K562 (cell line): ENCODE results near the gene GAPDH. TPM values are rescaled to one million over a fixed set of nuclear protein-coding genes. Genes with fewer than 3 reads are reported as not detected.
A peak's percentile ranks its signal among the peaks of the same experiment; 100 is the strongest.

Experiments used
- CCNT2 ChIP-seq: IDR thresholded peaks from 2 replicates; pipeline ENCODE4 v1.6.1; 2011; ENCODE audit warnings: borderline replicate concordance, low read depth, mild to moderate bottlenecking, moderate library complexity, mixed read lengths, low read length; ENCODE audit not compliant: insufficient read length; ENCODE audit errors: extremely low read depth
- DMBX1 ChIP-seq: fragments of 250-450 bp; sonication (Bioruptor Pico); IDR thresholded peaks from 2 replicates; pipeline ENCODE4 v1.8.0; 2022; ENCODE audit warnings: inconsistent platforms, mild to moderate bottlenecking, moderate library complexity, borderline replicate concordance
- FOXK2 ChIP-seq, 2 experiments: fragments of 450-650 bp; IDR thresholded peaks in 1 of 2; conservative IDR thresholded peaks in 1 of 2; 2 replicates each; pipeline ENCODE4 v1.6.1; 2016; ENCODE audit warnings: low read depth in 2 of 2, mild to moderate bottlenecking in 1 of 2
- GTF2A2 ChIP-seq: IDR thresholded peaks from 2 replicates; pipeline ENCODE4 v1.6.1; 2016; ENCODE audit warnings: mild to moderate bottlenecking, missing genetic modification characterization, missing compliant biosample characterization
- HDGF ChIP-seq: fragments of 450-650 bp; IDR thresholded peaks from 2 replicates; pipeline ENCODE4 v1.6.1; 2016
- HMG20A ChIP-seq: fragments of 450-650 bp; formaldehyde crosslinking; conservative IDR thresholded peaks from 2 replicates; pipeline ENCODE4 v1.4.0; 2020; ENCODE audit warnings: mild to moderate bottlenecking, mixed read lengths
- HNRNPL ChIP-seq: fragments of 200-400 bp; formaldehyde crosslinking; IDR thresholded peaks from 2 replicates; pipeline ENCODE4 v1.6.1; 2017; ENCODE audit warnings: low read depth, mild to moderate bottlenecking, low read length
- MECOM ChIP-seq: fragments of 250-450 bp; sonication (Bioruptor Pico); IDR thresholded peaks from 2 replicates; pipeline ENCODE4 v1.8.0; 2022; ENCODE audit warnings: inconsistent platforms
- PPARD ChIP-seq: fragments of 250-450 bp; sonication (Bioruptor Pico); IDR thresholded peaks from 2 replicates; pipeline ENCODE4 v1.8.0; 2022; ENCODE audit warnings: inconsistent platforms, mild to moderate bottlenecking, moderate library complexity
- RBM22 ChIP-seq: fragments of 200-400 bp; formaldehyde crosslinking; IDR thresholded peaks from 2 replicates; pipeline ENCODE4 v1.6.1; 2018; ENCODE audit warnings: low read length, low read depth; ENCODE audit not compliant: poor library complexity, severe bottlenecking
- RUNX1 ChIP-seq: sonication (generic); IDR thresholded peaks from 2 replicates; pipeline ENCODE4 v1.6.1; 2016; ENCODE audit warnings: antibody characterized with exemption, low read depth
- SMAD2 ChIP-seq: fragments of 150-350 bp; IDR thresholded peaks from 2 replicates; pipeline ENCODE4 v1.6.1; 2014; ENCODE audit warnings: low read depth, mild to moderate bottlenecking, low read length
- STAG1 ChIP-seq: sonication (generic); formaldehyde crosslinking; IDR thresholded peaks from 2 replicates; pipeline ENCODE4 v1.5.0; 2020; ENCODE audit warnings: missing genetic modification reagents, borderline replicate concordance
- UBTF ChIP-seq, 2 experiments: IDR thresholded peaks; 2 replicates each; pipeline ENCODE4 v1.6.1; 2012; ENCODE audit warnings: improper control_type of control experiment in 2 of 2, low read depth in 2 of 2, low read length in 2 of 2, borderline replicate concordance in 1 of 2
- ZBTB34 ChIP-seq: fragments of 250-450 bp; sonication (Bioruptor Pico); IDR thresholded peaks from 2 replicates; pipeline ENCODE4 v1.8.0; 2021; ENCODE audit warnings: mild to moderate bottlenecking, moderate library complexity
- ZC3H4 ChIP-seq: sonication (generic); formaldehyde crosslinking; IDR thresholded peaks from 2 replicates; pipeline ENCODE4 v1.9.0; 2021; ENCODE audit warnings: missing genetic modification reagents, borderline replicate concordance
- ZNF316 ChIP-seq: fragments of 450-650 bp; IDR thresholded peaks from 2 replicates; pipeline ENCODE4 v1.6.1; 2016
- ZNF384 ChIP-seq: IDR thresholded peaks from 2 replicates; pipeline ENCODE4 v1.6.1; 2012; ENCODE audit warnings: low read depth, low read length, improper control_type of control experiment
- ZNF436 ChIP-seq: fragments of 250-450, 450-650 bp; sonication (Bioruptor Pico); formaldehyde crosslinking; IDR thresholded peaks from 2 replicates; pipeline ENCODE4 v1.7.0; 2020; ENCODE audit warnings: mild to moderate bottlenecking
- ZNF589 ChIP-seq: fragments of 200-800 bp; sonication (Bioruptor generic); IDR thresholded peaks from 2 replicates; pipeline ENCODE4 v1.6.1; 2016; ENCODE audit warnings: low read depth, missing genetic modification characterization, missing compliant biosample characterization
- polyA plus RNA-seq, 8 experiments: library from polyadenylated mRNA; depleted of rRNA in 4 of 8; stranded (reverse) in 5 of 8; unstranded in 3 of 8; fragments of >200 nt; fragmentation: Nextera tagmentation in 2 of 8; fragmentation: Illumina TruSeq in 1 of 8; extraction: Ambion mirVana in 2 of 8; extraction: Trizol in 1 of 8; gene quantifications; 2 replicates each; pipeline versions ENCODE4 v1.2.1 to v1.2.3, GENCODE V29; 2011 to 2014; ENCODE audit warnings: inconsistent platforms in 1 of 8, missing spikeins in 1 of 8
- total RNA-seq, 7 experiments: library from RNA; depleted of rRNA in 6 of 7; stranded (reverse); fragments of >200 nt in 6 of 7; fragmentation: Illumina TruSeq in 2 of 7; extraction: Trizol in 2 of 7; gene quantifications; 2 replicates each; pipeline versions ENCODE4 v1.2.1 to v1.2.3, GENCODE V29; 2011 to 2021; ENCODE audit warnings: low replicate concordance in 1 of 7
- TF ChIP-seq, protein P1 (sequence below): fragments of 450-650 bp; IDR thresholded peaks from 2 replicates; pipeline ENCODE4 v1.6.1; 2016; ENCODE audit warnings: low read depth, mild to moderate bottlenecking, moderate library complexity
- TF ChIP-seq, protein P2 (sequence below): fragments of 250-450 bp; sonication (Bioruptor Pico); IDR thresholded peaks from 2 replicates; pipeline ENCODE4 v1.4.0; 2020; ENCODE audit warnings: mild to moderate bottlenecking, moderate library complexity, borderline replicate concordance

GAPDH gene
- total and polyA plus RNA-seq, 9 of the 15 experiments (the other 6 are each of a cell fraction or from before 2014, with no cell fraction given) = 2,206 to 6,793 (median 4,217) TPM

- TF ChIP-seq ZBTB34 (CRISPR knock-in tag) = no peak
- TF ChIP-seq ZNF436 (CRISPR knock-in tag) = no peak
- TF ChIP-seq GTF2A2 (tag) = no peak
- no peak for TF ChIP-seq RUNX1
- TF ChIP-seq, protein P1, sequence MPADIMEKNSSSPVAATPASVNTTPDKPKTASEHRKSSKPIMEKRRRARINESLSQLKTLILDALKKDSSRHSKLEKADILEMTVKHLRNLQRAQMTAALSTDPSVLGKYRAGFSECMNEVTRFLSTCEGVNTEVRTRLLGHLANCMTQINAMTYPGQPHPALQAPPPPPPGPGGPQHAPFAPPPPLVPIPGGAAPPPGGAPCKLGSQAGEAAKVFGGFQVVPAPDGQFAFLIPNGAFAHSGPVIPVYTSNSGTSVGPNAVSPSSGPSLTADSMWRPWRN = no peak
- TF ChIP-seq UBTF (IDR thresholded peaks at IDR 0.05; ENCODE audit: borderline replicate concordance in 1 of 2, low read depth in 2 of 2, low read length in 2 of 2) = no peak
- peak; percentile 94 for TF ChIP-seq RBM22
- TF ChIP-seq, protein P2, sequence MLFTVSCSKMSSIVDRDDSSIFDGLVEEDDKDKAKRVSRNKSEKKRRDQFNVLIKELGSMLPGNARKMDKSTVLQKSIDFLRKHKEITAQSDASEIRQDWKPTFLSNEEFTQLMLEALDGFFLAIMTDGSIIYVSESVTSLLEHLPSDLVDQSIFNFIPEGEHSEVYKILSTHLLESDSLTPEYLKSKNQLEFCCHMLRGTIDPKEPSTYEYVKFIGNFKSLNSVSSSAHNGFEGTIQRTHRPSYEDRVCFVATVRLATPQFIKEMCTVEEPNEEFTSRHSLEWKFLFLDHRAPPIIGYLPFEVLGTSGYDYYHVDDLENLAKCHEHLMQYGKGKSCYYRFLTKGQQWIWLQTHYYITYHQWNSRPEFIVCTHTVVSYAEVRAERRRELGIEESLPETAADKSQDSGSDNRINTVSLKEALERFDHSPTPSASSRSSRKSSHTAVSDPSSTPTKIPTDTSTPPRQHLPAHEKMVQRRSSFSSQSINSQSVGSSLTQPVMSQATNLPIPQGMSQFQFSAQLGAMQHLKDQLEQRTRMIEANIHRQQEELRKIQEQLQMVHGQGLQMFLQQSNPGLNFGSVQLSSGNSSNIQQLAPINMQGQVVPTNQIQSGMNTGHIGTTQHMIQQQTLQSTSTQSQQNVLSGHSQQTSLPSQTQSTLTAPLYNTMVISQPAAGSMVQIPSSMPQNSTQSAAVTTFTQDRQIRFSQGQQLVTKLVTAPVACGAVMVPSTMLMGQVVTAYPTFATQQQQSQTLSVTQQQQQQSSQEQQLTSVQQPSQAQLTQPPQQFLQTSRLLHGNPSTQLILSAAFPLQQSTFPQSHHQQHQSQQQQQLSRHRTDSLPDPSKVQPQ = no peak
- no peak for TF ChIP-seq ZNF384
- no peak for TF ChIP-seq ZC3H4 (CRISPR knock-in tag)
- TF ChIP-seq HMG20A (CRISPR knock-in tag) = no peak
- no peak for TF ChIP-seq FOXK2 (conservative IDR thresholded peaks at IDR 0.05 in 1 of 2, IDR thresholded peaks at IDR 0.05 in 1 of 2; ENCODE audit: low read depth in 2 of 2)
- no peak for TF ChIP-seq DMBX1 (CRISPR knock-in tag)
- TF ChIP-seq ZNF589 (CRISPR knock-in tag) = no peak
- no peak for TF ChIP-seq SMAD2
- TF ChIP-seq HDGF = no peak
- peak; percentile 40 for TF ChIP-seq CCNT2
- no peak for TF ChIP-seq STAG1 (CRISPR knock-in tag)
- TF ChIP-seq MECOM (CRISPR knock-in tag) = no peak
- peak; percentile 44; the same call in 1 of the 2 replicates for TF ChIP-seq ZNF316
- no peak; the same call in 1 of the 2 replicates for TF ChIP-seq HNRNPL
- TF ChIP-seq PPARD (CRISPR knock-in tag) = no peak
Measured at GRCh38 chr12:6534945-6535696, 804 bp downstream of the GAPDH start (continued).
